Gastrocnemius medialis (tissue), 4 donors: Measurements from ENCODE around the gene ODF2.

ENCODE experiments used
- CTCF ChIP-seq, 5 experiments: fragments of 450-650 bp in 3 of 5; fragments of 200-600 bp in 2 of 5; sonication (generic) in 2 of 5; IDR thresholded peaks in 4 of 5; conservative IDR thresholded peaks in 1 of 5; 1 replicate in 4 of 5; 2 replicates in 1 of 5; pipeline ENCODE4 v1.5.1; 2016 to 2019; ENCODE audit warnings: antibody characterized with exemption in 5 of 5, mild to moderate bottlenecking in 3 of 5, moderate library complexity in 3 of 5
- POLR2A ChIP-seq, 2 donors: fragments of 450-650 bp; IDR thresholded peaks; one replicate each; pipeline ENCODE4 v1.6.1; 2017; ENCODE audit warnings: antibody characterized with exemption in 2 of 2, mild to moderate bottlenecking in 2 of 2, moderate library complexity in 2 of 2

- no peak for TF ChIP-seq CTCF (IDR thresholded peaks at IDR 0.05 in 4 of 5, conservative IDR thresholded peaks at IDR 0.05 in 1 of 5)
- TF ChIP-seq POLR2A (IDR thresholded peaks at IDR 0.05): no peak
Observed at GRCh38 chr9:128420651-128421481, 34.9 kb upstream of the ODF2 start, which contains the start of gene CERCAM.
